WTC11 (cell line): ENCODE data around the gene RUNX1. TPM values are rescaled to one million over a fixed set of nuclear protein-coding genes. Genes with fewer than 3 reads are reported as not detected.

Experiments used
- ATAC-seq: fragments of 200-7000 bp; cut with Tn5 transposase; 2 replicates; pipeline ENCODE4 v1.10.0; 2021; ENCODE audit warnings: mild to moderate bottlenecking, moderate library complexity
- CTCF ChIA-PET: fragments of 300-600 bp; sonication (Branson Sonifier 250); formaldehyde crosslinking; loops from one replicate; lab custom pipeline; 2021; ENCODE audit warnings: antibody characterized with exemption; lab: Charles Lee
- POLR2A ChIA-PET: fragments of 350-600 bp; sonication (Branson Sonifier 250); formaldehyde crosslinking; loops from one replicate; lab custom pipeline; 2021; ENCODE audit warnings: antibody characterized with exemption; lab: Charles Lee
- DNase-seq: peaks from one replicate; pipeline ENCODE4 v3.0.0; 2021; ENCODE audit warnings: low spot score
- H3K27ac Mint-ChIP-seq: 2 replicates; pipeline ENCODE4 v1.8.0; 2021; ENCODE audit warnings: mixed read lengths
- H3K27me3 Mint-ChIP-seq: 2 replicates; pipeline ENCODE4 v1.8.0; 2021; ENCODE audit warnings: low read depth, mild to moderate bottlenecking, moderate library complexity, mixed read lengths
- H3K36me3 Mint-ChIP-seq: 2 replicates; pipeline ENCODE4 v1.8.0; 2021; ENCODE audit warnings: mixed read lengths
- H3K4me1 Mint-ChIP-seq: 2 replicates; pipeline ENCODE4 v1.8.0; 2022; ENCODE audit warnings: mixed read lengths
- H3K4me3 Mint-ChIP-seq: 2 replicates; pipeline ENCODE4 v1.8.0; 2021; ENCODE audit warnings: mild to moderate bottlenecking, moderate library complexity, mixed read lengths
- H3K9me3 Mint-ChIP-seq: 2 replicates; pipeline ENCODE4 v1.8.0; 2021; ENCODE audit warnings: mixed read lengths
- ARID4B ChIP-seq: sonication (generic); formaldehyde crosslinking; IDR thresholded peaks from 2 replicates; pipeline ENCODE4 v1.8.0; 2023; ENCODE audit warnings: missing genetic modification reagents, mild to moderate bottlenecking, borderline replicate concordance
- ATF6 ChIP-seq: sonication (generic); formaldehyde crosslinking; IDR thresholded peaks from 2 replicates; pipeline ENCODE4 v1.8.1; 2023; ENCODE audit warnings: mild to moderate bottlenecking, missing genetic modification reagents
- CREB1 ChIP-seq: sonication (generic); formaldehyde crosslinking; IDR thresholded peaks from 2 replicates; pipeline ENCODE4 v1.8.0; 2023; ENCODE audit warnings: mild to moderate bottlenecking, missing genetic modification reagents
- ELF4 ChIP-seq: sonication (generic); formaldehyde crosslinking; IDR thresholded peaks from 2 replicates; pipeline ENCODE4 v1.8.1; 2022; ENCODE audit warnings: low read depth, mild to moderate bottlenecking, moderate library complexity, missing genetic modification reagents
- GRHL2 ChIP-seq: fragments of 250-450 bp; sonication (Bioruptor Pico); IDR thresholded peaks from 2 replicates; pipeline ENCODE4 v1.8.0; 2022; ENCODE audit warnings: mild to moderate bottlenecking, moderate library complexity; ENCODE audit not compliant: insufficient replicate concordance, severe bottlenecking
- IRF2 ChIP-seq: sonication (generic); formaldehyde crosslinking; IDR thresholded peaks from 2 replicates; pipeline ENCODE4 v1.8.0; 2022; ENCODE audit warnings: low read depth, missing genetic modification reagents, borderline replicate concordance
- KAT7 ChIP-seq: sonication (generic); formaldehyde crosslinking; IDR thresholded peaks from 2 replicates; pipeline ENCODE4 v1.8.1; 2023; ENCODE audit warnings: missing genetic modification reagents, mild to moderate bottlenecking, borderline replicate concordance
- NR2C2 ChIP-seq: sonication (generic); formaldehyde crosslinking; IDR thresholded peaks from 2 replicates; pipeline ENCODE4 v1.8.0; 2022; ENCODE audit warnings: mild to moderate bottlenecking, missing genetic modification reagents
- TCF7 ChIP-seq: sonication (generic); formaldehyde crosslinking; IDR thresholded peaks from 2 replicates; pipeline ENCODE4 v1.8.0; 2022; ENCODE audit warnings: mild to moderate bottlenecking, low read depth, missing genetic modification reagents, moderate library complexity
- TEAD4 ChIP-seq: sonication (generic); formaldehyde crosslinking; IDR thresholded peaks from 2 replicates; pipeline ENCODE4 v1.8.0; 2022; ENCODE audit warnings: mild to moderate bottlenecking, missing genetic modification reagents
- TP53 ChIP-seq: sonication (generic); formaldehyde crosslinking; IDR thresholded peaks from 2 replicates; pipeline ENCODE4 v1.8.1; 2023; ENCODE audit warnings: mild to moderate bottlenecking, missing genetic modification reagents
- ZMAT4 ChIP-seq: fragments of 250-450 bp; sonication (Bioruptor Pico); IDR thresholded peaks from 2 replicates; pipeline ENCODE4 v1.9.0; 2021; ENCODE audit warnings: mild to moderate bottlenecking
- ZNF232 ChIP-seq: sonication (generic); formaldehyde crosslinking; IDR thresholded peaks from 2 replicates; pipeline ENCODE4 v1.8.0; 2022; ENCODE audit warnings: mild to moderate bottlenecking, missing genetic modification reagents
- ZNF396 ChIP-seq: fragments of 250-450 bp; sonication (Bioruptor Pico); IDR thresholded peaks from 2 replicates; pipeline ENCODE4 v1.8.0; 2021; ENCODE audit warnings: mild to moderate bottlenecking, moderate library complexity, borderline replicate concordance
- ZNF423 ChIP-seq: fragments of 250-450 bp; sonication (Bioruptor Pico); IDR thresholded peaks from 2 replicates; pipeline ENCODE4 v2.1.2; 2022; ENCODE audit warnings: mild to moderate bottlenecking, moderate library complexity
- ZNF512 ChIP-seq: sonication (generic); formaldehyde crosslinking; IDR thresholded peaks from 2 replicates; pipeline ENCODE4 v1.8.1; 2022; ENCODE audit warnings: missing genetic modification reagents, borderline replicate concordance
- total RNA-seq: library from RNA; stranded (reverse); gene quantifications from 3 replicates; pipeline ENCODE4 v1.2.3, GENCODE V29; 2021
- TF ChIP-seq, protein P1 (sequence below): sonication (generic); formaldehyde crosslinking; IDR thresholded peaks from 2 replicates; pipeline ENCODE4 v1.8.1; 2023; ENCODE audit warnings: mild to moderate bottlenecking, missing genetic modification reagents, moderate library complexity
- TF ChIP-seq, protein P2 (sequence below): fragments of 200-600 bp; IDR thresholded peaks from 2 replicates; pipeline ENCODE4 v1.8.0; 2022; ENCODE audit warnings: antibody characterized with exemption
- TF ChIP-seq, protein P3 (sequence below): sonication (generic); formaldehyde crosslinking; IDR thresholded peaks from 2 replicates; pipeline ENCODE4 v1.8.0; 2022; ENCODE audit warnings: mild to moderate bottlenecking, missing genetic modification reagents
- TF ChIP-seq, protein P4 (sequence below): fragments of 250-450 bp; sonication (Bioruptor Pico); IDR thresholded peaks from 2 replicates; pipeline ENCODE4 v2.1.2; 2022; ENCODE audit warnings: mild to moderate bottlenecking, moderate library complexity

RUNX1 gene
- total RNA-seq, 1 experiment from 2014 or later = 2.2 TPM

GRCh38 chr21:35043549-35043948 lies 5.6 kb downstream of the RUNX1 start:
- POLR2A ChIA-PET = interaction anchor here (0.5 kb wide), 1 partner anchor 797 kb away, joined by 3 read pairs; no protein-coding TSS in a partner anchor
- no peak for DNase-seq
- Mint-ChIP-seq H3K36me3 (no peaks in the 10 kb centered on the region), H3K27me3 (peaks cover 4% of the 10 kb centered on the region), H3K9me3 (no peaks in the 10 kb centered on the region), H3K4me3 (no peak overlapping the region), H3K4me1 (peaks cover 37% of the 10 kb centered on the region), H3K27ac (no peak overlapping the region)
- CTCF ChIA-PET = no interaction called here
- ATAC-seq = no peak
- TF ChIP-seq TCF7 (no peak), CREB1 (CRISPR knock-in tag) (no peak), ZNF232 (no peak), ZNF423 (CRISPR knock-in tag) (no peak), ATF6 (CRISPR knock-in tag) (no peak), ELF4 (CRISPR knock-in tag) (no peak), KAT7 (CRISPR knock-in tag) (no peak), TEAD4 (CRISPR knock-in tag) (no peak), IRF2 (CRISPR knock-in tag) (no peak), ZMAT4 (CRISPR knock-in tag) (no peak), ZNF396 (no peak), GRHL2 (CRISPR knock-in tag) (no peak), ZNF512 (no peak), ARID4B (CRISPR knock-in tag) (no peak), TP53 (no peak), NR2C2 (CRISPR knock-in tag) (no peak)
- TF ChIP-seq, protein P1, sequence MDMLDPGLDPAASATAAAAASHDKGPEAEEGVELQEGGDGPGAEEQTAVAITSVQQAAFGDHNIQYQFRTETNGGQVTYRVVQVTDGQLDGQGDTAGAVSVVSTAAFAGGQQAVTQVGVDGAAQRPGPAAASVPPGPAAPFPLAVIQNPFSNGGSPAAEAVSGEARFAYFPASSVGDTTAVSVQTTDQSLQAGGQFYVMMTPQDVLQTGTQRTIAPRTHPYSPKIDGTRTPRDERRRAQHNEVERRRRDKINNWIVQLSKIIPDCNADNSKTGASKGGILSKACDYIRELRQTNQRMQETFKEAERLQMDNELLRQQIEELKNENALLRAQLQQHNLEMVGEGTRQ = no peak
- TF ChIP-seq, protein P2, sequence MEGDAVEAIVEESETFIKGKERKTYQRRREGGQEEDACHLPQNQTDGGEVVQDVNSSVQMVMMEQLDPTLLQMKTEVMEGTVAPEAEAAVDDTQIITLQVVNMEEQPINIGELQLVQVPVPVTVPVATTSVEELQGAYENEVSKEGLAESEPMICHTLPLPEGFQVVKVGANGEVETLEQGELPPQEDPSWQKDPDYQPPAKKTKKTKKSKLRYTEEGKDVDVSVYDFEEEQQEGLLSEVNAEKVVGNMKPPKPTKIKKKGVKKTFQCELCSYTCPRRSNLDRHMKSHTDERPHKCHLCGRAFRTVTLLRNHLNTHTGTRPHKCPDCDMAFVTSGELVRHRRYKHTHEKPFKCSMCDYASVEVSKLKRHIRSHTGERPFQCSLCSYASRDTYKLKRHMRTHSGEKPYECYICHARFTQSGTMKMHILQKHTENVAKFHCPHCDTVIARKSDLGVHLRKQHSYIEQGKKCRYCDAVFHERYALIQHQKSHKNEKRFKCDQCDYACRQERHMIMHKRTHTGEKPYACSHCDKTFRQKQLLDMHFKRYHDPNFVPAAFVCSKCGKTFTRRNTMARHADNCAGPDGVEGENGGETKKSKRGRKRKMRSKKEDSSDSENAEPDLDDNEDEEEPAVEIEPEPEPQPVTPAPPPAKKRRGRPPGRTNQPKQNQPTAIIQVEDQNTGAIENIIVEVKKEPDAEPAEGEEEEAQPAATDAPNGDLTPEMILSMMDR = no peak
- TF ChIP-seq, protein P3, sequence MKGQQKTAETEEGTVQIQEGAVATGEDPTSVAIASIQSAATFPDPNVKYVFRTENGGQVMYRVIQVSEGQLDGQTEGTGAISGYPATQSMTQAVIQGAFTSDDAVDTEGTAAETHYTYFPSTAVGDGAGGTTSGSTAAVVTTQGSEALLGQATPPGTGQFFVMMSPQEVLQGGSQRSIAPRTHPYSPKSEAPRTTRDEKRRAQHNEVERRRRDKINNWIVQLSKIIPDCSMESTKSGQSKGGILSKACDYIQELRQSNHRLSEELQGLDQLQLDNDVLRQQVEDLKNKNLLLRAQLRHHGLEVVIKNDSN (CRISPR knock-in tag) = no peak
- TF ChIP-seq, protein P4, sequence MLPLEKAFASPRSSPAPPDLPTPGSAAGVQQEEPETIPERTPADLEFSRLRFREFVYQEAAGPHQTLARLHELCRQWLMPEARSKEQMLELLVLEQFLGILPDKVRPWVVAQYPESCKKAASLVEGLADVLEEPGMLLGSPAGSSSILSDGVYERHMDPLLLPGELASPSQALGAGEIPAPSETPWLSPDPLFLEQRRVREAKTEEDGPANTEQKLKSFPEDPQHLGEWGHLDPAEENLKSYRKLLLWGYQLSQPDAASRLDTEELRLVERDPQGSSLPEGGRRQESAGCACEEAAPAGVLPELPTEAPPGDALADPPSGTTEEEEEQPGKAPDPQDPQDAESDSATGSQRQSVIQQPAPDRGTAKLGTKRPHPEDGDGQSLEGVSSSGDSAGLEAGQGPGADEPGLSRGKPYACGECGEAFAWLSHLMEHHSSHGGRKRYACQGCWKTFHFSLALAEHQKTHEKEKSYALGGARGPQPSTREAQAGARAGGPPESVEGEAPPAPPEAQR (CRISPR knock-in tag) = no peak
